Breast epithelium (tissue), 4 donors: ENCODE measurements around the gene POU2F3. TPM values are rescaled to one million over a fixed set of nuclear protein-coding genes. Genes with fewer than 3 reads are reported as not detected.

Experiments
- DNase-seq, 2 donors: peaks; one replicate each; pipeline ENCODE4 v3.0.0-alpha.2; 2019; ENCODE audit warnings: low spot score in 2 of 2
- H3K27ac ChIP-seq, 2 donors: fragments of 200-600 bp; sonication (generic) in 1 of 2; one replicate each; pipeline ENCODE4 v1.5.1; 2016 to 2019; ENCODE audit warnings: mild to moderate bottlenecking in 1 of 2
- H3K27me3 ChIP-seq, 2 donors: fragments of 200-600 bp; sonication (generic) in 1 of 2; one replicate each; pipeline versions ENCODE4 v1.5.1 to v1.6.0; 2017 to 2019; ENCODE audit warnings: control low read depth in 1 of 2, mild to moderate bottlenecking in 1 of 2
- H3K36me3 ChIP-seq: fragments of 200-600 bp; one replicate; pipeline ENCODE4 v1.5.1; 2019
- H3K4me1 ChIP-seq, 2 donors: fragments of 200-600 bp; sonication (generic); one replicate each; pipeline ENCODE4 v1.5.1; 2016 to 2019; ENCODE audit warnings: control low read depth in 1 of 2
- H3K4me3 ChIP-seq, 3 donors: fragments of 200-600 bp; sonication (generic); 1 replicate in 2 of 3; 2 replicates in 1 of 3; pipeline ENCODE4 v1.5.1; 2016 to 2019; ENCODE audit warnings: mild to moderate bottlenecking in 3 of 3, moderate library complexity in 2 of 3
- H3K9me3 ChIP-seq, 2 donors: fragments of 200-600 bp; sonication (generic) in 1 of 2; one replicate each; pipeline ENCODE4 v1.5.1; 2016 to 2019; ENCODE audit warnings: control low read depth in 1 of 2
- CTCF ChIP-seq, 3 donors: fragments of 450-650 bp; IDR thresholded peaks; one replicate each; pipeline ENCODE4 v1.5.1; 2016 to 2017; ENCODE audit warnings: antibody characterized with exemption in 3 of 3, mild to moderate bottlenecking in 3 of 3, moderate library complexity in 3 of 3
- POLR2A ChIP-seq: fragments of 450-650 bp; IDR thresholded peaks from one replicate; pipeline ENCODE4 v1.6.1; 2016; ENCODE audit warnings: antibody characterized with exemption, mild to moderate bottlenecking, moderate library complexity
- POLR2AphosphoS5 ChIP-seq, 3 donors: sonication (generic); formaldehyde crosslinking; IDR thresholded peaks; one replicate each; pipeline ENCODE4 v1.6.1; 2017; ENCODE audit warnings: antibody characterized with exemption in 3 of 3
- intact Hi-C: fragments of 100-400 bp; cut with DNase I; formaldehyde crosslinking; loops from one replicate; pipeline ENCODE4 v1.15.1; 2023; ENCODE audit warnings: low total_unique reads
- total RNA-seq, 3 donors: library from RNA; depleted of rRNA; stranded (reverse); fragments of >200 nt; gene quantifications; one replicate each; pipeline ENCODE4 v1.1.0, GENCODE V29; 2016

The POU2F3 gene
- total RNA-seq, 3 donors from 2014 or later: 3.9 to 7.0 TPM; not detected in 1

- intact Hi-C loops: no loop called here
- H3K9me3 ChIP-seq: no peaks in the 10 kb centered on the region
- peak overlapping the region in 1 of 2 donors; percentile 90 for H3K27ac ChIP-seq
- DNase-seq: no peak
- H3K4me3 ChIP-seq: no peak overlapping the region
- TF ChIP-seq CTCF (IDR thresholded peaks at IDR 0.05) (no peak), POLR2AphosphoS5 (IDR thresholded peaks at IDR 0.05) (no peak), POLR2A (no peak)
- no peaks in the 10 kb centered on the region for H3K36me3 ChIP-seq
- H3K4me1 ChIP-seq: peaks cover 0 to 15% of the 10 kb centered on the region in 2 donors
- H3K27me3 ChIP-seq: no peaks in the 10 kb centered on the region
Measured at GRCh38 chr11:120222916-120223315, 17.0 kb upstream of the POU2F3 start.

GRCh38 chr11:120223793-120224192, 16.1 kb upstream of the POU2F3 start:
- Histone ChIP-seq H3K27ac (peak overlapping the region; percentile 71 to 90), H3K9me3 (no peaks in the 10 kb centered on the region), H3K27me3 (no peaks in the 10 kb centered on the region), H3K4me1 (peaks cover 0 to 6% of the 10 kb centered on the region in 2 donors), H3K4me3 (no peak overlapping the region), H3K36me3 (no peaks in the 10 kb centered on the region)
- no peak for DNase-seq
- no peak for TF ChIP-seq CTCF (IDR thresholded peaks at IDR 0.05)
- intact Hi-C loops: no loop called here

- no peak for DNase-seq
- no peaks in the 10 kb centered on the region for H3K27me3 ChIP-seq
- no peaks in the 10 kb centered on the region for H3K36me3 ChIP-seq
- no peak overlapping the region for H3K4me3 ChIP-seq
- H3K27ac ChIP-seq: peak overlapping the region; percentile 71 to 90
- TF ChIP-seq POLR2A (no peak), CTCF (IDR thresholded peaks at IDR 0.05) (no peak), POLR2AphosphoS5 (IDR thresholded peaks at IDR 0.05) (no peak)
- no peaks in the 10 kb centered on the region for H3K9me3 ChIP-seq
- peaks cover 0 to under 1% of the 10 kb centered on the region in 2 donors for H3K4me1 ChIP-seq
- intact Hi-C loops: no loop called here
Measured at GRCh38 chr11:120224361-120224760, 15.6 kb upstream of the POU2F3 start.

- no peak for DNase-seq
- Histone ChIP-seq H3K9me3 (no peaks in the 10 kb centered on the region), H3K27ac (peak overlapping the region; percentile 71 to 90), H3K27me3 (no peaks in the 10 kb centered on the region), H3K4me1 (no peaks in the 10 kb centered on the region), H3K4me3 (peak overlapping the region in 1 of 3 donors; percentile 2), H3K36me3 (no peaks in the 10 kb centered on the region)
- intact Hi-C loops: no loop called here
- TF ChIP-seq POLR2A (no peak), POLR2AphosphoS5 (IDR thresholded peaks at IDR 0.05) (peak in 1 of 3 donors; percentile 20)
Measured at GRCh38 chr11:120224972-120225909, 14.7 kb upstream of the POU2F3 start.

GRCh38 chr11:120226242-120226641, 13.7 kb upstream of the POU2F3 start:
- peak overlapping the region; percentile 71 to 90 for H3K27ac ChIP-seq
- no peaks in the 10 kb centered on the region for H3K9me3 ChIP-seq
- no peaks in the 10 kb centered on the region for H3K36me3 ChIP-seq
- H3K27me3 ChIP-seq: no peaks in the 10 kb centered on the region
- H3K4me1 ChIP-seq: no peaks in the 10 kb centered on the region
- H3K4me3 ChIP-seq: no peak overlapping the region
- intact Hi-C loops: no loop called here
- no peak for TF ChIP-seq CTCF (IDR thresholded peaks at IDR 0.05)
- no peak for TF ChIP-seq POLR2AphosphoS5 (IDR thresholded peaks at IDR 0.05)
- no peak for TF ChIP-seq POLR2A
- DNase-seq: no peak
